22Rv1 (cell line): ENCODE data around the gene SLC8A1.

ENCODE experiments used
- H3K27ac ChIP-seq: fragments of 450-650 bp; 2 replicates; pipeline ENCODE4 v1.5.1; 2017
- CTCF ChIP-seq: fragments of 450-650 bp; IDR thresholded peaks from 2 replicates; pipeline ENCODE4 v1.5.1; 2017; ENCODE audit warnings: mild to moderate bottlenecking
- ZFX ChIP-seq: fragments of 450-650 bp; IDR thresholded peaks from 2 replicates; pipeline ENCODE4 v1.6.1; 2017; ENCODE audit warnings: antibody characterized with exemption, borderline replicate concordance

The SLC8A1 gene

GRCh38 chr2:40257340-40258134 is 194.4 kb downstream of the SLC8A1 start:
- TF ChIP-seq CTCF (no peak), ZFX (no peak)
- no peak overlapping the region for H3K27ac ChIP-seq

- no peak overlapping the region for H3K27ac ChIP-seq
- TF ChIP-seq ZFX: no peak
- TF ChIP-seq CTCF: no peak
These were observed 195.2 kb downstream of the SLC8A1 start for GRCh38 chr2:40256649-40257048.

- no peak for TF ChIP-seq CTCF
- no peak for TF ChIP-seq ZFX
These were observed 195.9 kb downstream of the SLC8A1 start for GRCh38 chr2:40256008-40256407.

GRCh38 chr2:40255103-40255502 is 196.8 kb downstream of the SLC8A1 start:
- H3K27ac ChIP-seq: no peak overlapping the region
- TF ChIP-seq CTCF (no peak), ZFX (no peak)

More at GRCh38 chr2:40256008-40256407, 195.9 kb downstream of the SLC8A1 start:
- H3K27ac ChIP-seq: no peak overlapping the region

- H3K27ac ChIP-seq: no peak overlapping the region
- TF ChIP-seq ZFX (no peak), CTCF (no peak)
These were observed 197.3 kb downstream of the SLC8A1 start for GRCh38 chr2:40254611-40255010.

- TF ChIP-seq CTCF (no peak), ZFX (no peak)
- H3K27ac ChIP-seq: no peak overlapping the region
These were observed 200.8 kb downstream of the SLC8A1 start for GRCh38 chr2:40251137-40251536.

GRCh38 chr2:40249577-40249976 is 202.3 kb downstream of the SLC8A1 start:
- TF ChIP-seq CTCF: no peak
- TF ChIP-seq ZFX: no peak

More at GRCh38 chr2:40249577-40249976, 202.3 kb downstream of the SLC8A1 start:
- H3K27ac ChIP-seq: no peak overlapping the region
